GM06990 (cell line): ENCODE results near the gene UTP14A.
A peak's percentile ranks its signal among the peaks of the same experiment; 100 is the strongest.

Experiments used
- DNase-seq: peaks from one replicate; pipeline ENCODE4 v3.0.0-alpha.2; 2011; ENCODE audit not compliant: insufficient read length; ENCODE audit errors: extremely low read depth
- H3K27me3 ChIP-seq: replicated peaks from 2 replicates; pipeline ENCODE4 v1.6.0; 2011; ENCODE audit warnings: low read length; ENCODE audit not compliant: control insufficient read depth, insufficient read depth
- H3K36me3 ChIP-seq: 2 replicates; pipeline ENCODE4 v1.5.1; 2011; ENCODE audit warnings: low read length; ENCODE audit not compliant: control insufficient read depth, insufficient read depth
- H3K4me3 ChIP-seq: replicated peaks from 2 replicates; pipeline ENCODE4 v1.5.1; 2011; ENCODE audit warnings: low read depth, mild to moderate bottlenecking, control low read depth, low read length
- TF ChIP-seq, protein P1 (sequence below): IDR thresholded peaks from 2 replicates; pipeline ENCODE4 v1.5.1; 2011; ENCODE audit warnings: low read length, control low read depth, mild to moderate bottlenecking, inconsistent platforms; ENCODE audit not compliant: insufficient read depth, poor library complexity, severe bottlenecking

UTP14A gene

GRCh38 chrX:129953881-129954280 lies 47.9 kb downstream of the UTP14A start:
- H3K27me3 ChIP-seq: no peaks in the 10 kb centered on the region
- TF ChIP-seq, protein P1, sequence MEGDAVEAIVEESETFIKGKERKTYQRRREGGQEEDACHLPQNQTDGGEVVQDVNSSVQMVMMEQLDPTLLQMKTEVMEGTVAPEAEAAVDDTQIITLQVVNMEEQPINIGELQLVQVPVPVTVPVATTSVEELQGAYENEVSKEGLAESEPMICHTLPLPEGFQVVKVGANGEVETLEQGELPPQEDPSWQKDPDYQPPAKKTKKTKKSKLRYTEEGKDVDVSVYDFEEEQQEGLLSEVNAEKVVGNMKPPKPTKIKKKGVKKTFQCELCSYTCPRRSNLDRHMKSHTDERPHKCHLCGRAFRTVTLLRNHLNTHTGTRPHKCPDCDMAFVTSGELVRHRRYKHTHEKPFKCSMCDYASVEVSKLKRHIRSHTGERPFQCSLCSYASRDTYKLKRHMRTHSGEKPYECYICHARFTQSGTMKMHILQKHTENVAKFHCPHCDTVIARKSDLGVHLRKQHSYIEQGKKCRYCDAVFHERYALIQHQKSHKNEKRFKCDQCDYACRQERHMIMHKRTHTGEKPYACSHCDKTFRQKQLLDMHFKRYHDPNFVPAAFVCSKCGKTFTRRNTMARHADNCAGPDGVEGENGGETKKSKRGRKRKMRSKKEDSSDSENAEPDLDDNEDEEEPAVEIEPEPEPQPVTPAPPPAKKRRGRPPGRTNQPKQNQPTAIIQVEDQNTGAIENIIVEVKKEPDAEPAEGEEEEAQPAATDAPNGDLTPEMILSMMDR: no peak
- no peak for DNase-seq
- no peak overlapping the region for H3K4me3 ChIP-seq
- no peaks in the 10 kb centered on the region for H3K36me3 ChIP-seq

DNA sequence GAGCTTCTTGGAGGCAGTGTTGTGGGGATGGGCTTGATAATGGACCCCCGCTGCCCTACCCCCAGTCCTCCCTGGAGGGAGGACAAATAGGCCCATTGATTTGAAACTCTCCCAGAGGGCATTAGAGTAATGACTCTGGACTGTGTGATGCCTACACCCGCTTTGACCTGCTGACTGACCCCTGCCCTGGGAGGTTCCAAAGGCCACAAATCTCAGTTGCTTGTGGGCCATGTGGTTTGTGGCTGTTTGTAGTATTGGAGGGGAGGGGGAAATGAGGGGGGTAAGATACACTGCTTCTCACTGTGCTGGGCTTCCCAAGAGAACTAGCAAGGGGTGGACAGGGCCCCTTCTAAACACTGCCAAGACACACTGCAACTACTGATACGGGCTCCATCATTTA lies 48.8 kb downstream of the UTP14A start:
- Histone ChIP-seq H3K27me3 (no peaks in the 10 kb centered on the region), H3K4me3 (no peak overlapping the region), H3K36me3 (no peaks in the 10 kb centered on the region)
- DNase-seq: no peak
- TF ChIP-seq, protein P1: no peak

DNA sequence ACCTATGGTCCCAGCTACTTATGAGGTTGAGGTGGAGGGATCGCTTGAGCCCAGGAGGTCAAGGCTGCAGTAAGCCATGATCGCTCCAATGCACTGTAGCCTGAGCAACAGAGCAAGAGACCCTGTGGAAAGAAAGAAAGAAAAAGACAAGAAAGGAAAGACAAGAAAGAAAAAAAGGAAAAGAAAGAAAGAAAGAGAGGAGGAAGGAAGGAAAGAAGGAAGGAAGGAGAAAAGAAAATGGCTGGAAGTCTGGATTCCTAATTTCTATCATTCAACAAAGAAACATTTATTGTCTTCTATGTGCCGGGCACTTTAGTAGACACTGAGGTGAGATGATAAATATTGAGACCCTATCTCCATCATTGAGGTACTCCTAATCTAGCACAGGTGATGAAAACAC lies 49.7 kb downstream of the UTP14A start:
- TF ChIP-seq, protein P1: no peak
- no peaks in the 10 kb centered on the region for H3K36me3 ChIP-seq
- no peak for DNase-seq
- no peaks in the 10 kb centered on the region for H3K27me3 ChIP-seq
- H3K4me3 ChIP-seq: no peak overlapping the region

DNA sequence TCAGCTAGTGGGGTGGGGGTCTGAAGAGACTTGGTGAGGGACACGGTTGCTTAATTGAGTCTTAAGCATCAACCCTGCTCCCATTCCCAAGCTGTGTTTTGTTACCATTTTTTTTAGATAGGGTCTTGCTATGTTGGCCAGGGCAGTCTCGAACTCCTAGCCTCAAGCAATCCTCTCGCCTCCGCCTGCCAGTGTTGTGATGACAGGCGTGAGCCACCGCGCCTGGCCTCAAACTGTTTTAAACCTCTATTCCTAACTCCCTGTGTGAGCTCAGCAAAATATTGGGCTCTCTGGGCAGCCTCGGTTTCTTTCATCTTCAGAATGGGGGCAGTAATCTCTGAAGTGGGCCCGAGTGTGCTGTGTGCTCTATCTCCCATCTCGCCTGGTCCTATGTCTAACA lies 50.2 kb downstream of the UTP14A start:
- no peak for DNase-seq
- TF ChIP-seq, protein P1: no peak
- H3K36me3 ChIP-seq: no peaks in the 10 kb centered on the region
- no peaks in the 10 kb centered on the region for H3K27me3 ChIP-seq
- no peak overlapping the region for H3K4me3 ChIP-seq

GRCh38 chrX:129956765-129957164 lies 50.8 kb downstream of the UTP14A start:
- H3K27me3 ChIP-seq: no peaks in the 10 kb centered on the region
- TF ChIP-seq, protein P1: no peak
- H3K4me3 ChIP-seq: no peak overlapping the region; the same call in 1 of the 2 replicates

GRCh38 chrX:129957241-129958082 lies 51.5 kb downstream of the UTP14A start:
- no peaks in the 10 kb centered on the region for H3K27me3 ChIP-seq
- peak overlapping the region; percentile 58 for H3K4me3 ChIP-seq
- TF ChIP-seq, protein P1: no peak
- DNase-seq: peak; percentile 85
- no peaks in the 10 kb centered on the region for H3K36me3 ChIP-seq

More at GRCh38 chrX:129956765-129957164, 50.8 kb downstream of the UTP14A start:
- no peaks in the 10 kb centered on the region for H3K36me3 ChIP-seq
- no peak for DNase-seq
